Left ventricle myocardium inferior (tissue), 1 donor: Measurements from ENCODE around the gene C3orf20. TPM values are rescaled to one million over a fixed set of nuclear protein-coding genes. Genes with fewer than 3 reads are reported as not detected.

ENCODE experiments used
- DNase-seq: peaks from one replicate; pipeline ENCODE4 v3.0.0-alpha.2; 2020
- H3K27ac ChIP-seq: fragments of 200-600 bp; replicated peaks from 2 replicates; pipeline ENCODE4 v1.8.0; 2021
- H3K27me3 ChIP-seq: fragments of 200-600 bp; 2 replicates; pipeline ENCODE4 v1.8.0; 2021; ENCODE audit warnings: low read depth
- H3K36me3 ChIP-seq: fragments of 200-600 bp; 2 replicates; pipeline ENCODE4 v1.8.0; 2021
- H3K4me1 ChIP-seq: fragments of 200-600 bp; 2 replicates; pipeline ENCODE4 v1.8.0; 2021
- H3K4me3 ChIP-seq: fragments of 200-600 bp; 2 replicates; pipeline ENCODE4 v1.8.0; 2021; ENCODE audit warnings: mild to moderate bottlenecking, moderate library complexity
- H3K9me3 ChIP-seq: fragments of 200-600 bp; replicated peaks from 2 replicates; pipeline ENCODE4 v1.8.0; 2021
- intact Hi-C: fragments of 100-400 bp; cut with micrococcal nuclease; formaldehyde crosslinking; loops from one replicate; pipeline ENCODE4 v1.11.0; 2022
- total RNA-seq: library from RNA; stranded (reverse); fragmentation: NEBNext Ultra II Directional; extraction: Animal tissue kit (Norgen Biotek cat#: 25700); gene quantifications from one replicate; pipeline ENCODE4 v1.2.1, GENCODE V29; 2021
- TF ChIP-seq, protein P1 (sequence below): fragments of 200-600 bp; IDR thresholded peaks from 2 replicates; pipeline ENCODE4 v1.8.0; 2021; ENCODE audit warnings: antibody characterized with exemption, mild to moderate bottlenecking, borderline replicate concordance
- donor health status: DM: no; HTN: yes; CAD: no; lungs with severe emphysema.

Gene C3orf20
- total RNA-seq, 1 donor from 2014 or later: not detected

DNA sequence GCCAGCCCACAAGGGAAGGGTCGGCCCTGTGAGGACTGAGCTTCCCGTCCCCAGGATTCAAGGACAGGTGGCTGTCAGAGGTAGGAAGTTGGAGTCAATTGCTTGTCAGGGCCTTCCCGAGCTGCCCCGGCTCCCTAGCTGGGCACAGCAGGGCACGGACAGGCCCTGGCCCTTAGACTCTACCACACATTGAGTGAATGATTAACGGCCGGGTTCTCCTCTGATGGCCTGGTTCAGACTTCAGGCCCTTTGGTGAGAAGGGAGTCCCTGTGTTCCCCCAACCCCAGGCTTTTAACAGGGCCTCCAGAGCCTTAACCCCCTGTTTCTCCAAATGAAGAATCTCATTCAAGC is 127.4 kb downstream of the C3orf20 start:
- H3K27me3 ChIP-seq: peaks cover 29% of the 10 kb centered on the region
- TF ChIP-seq, protein P1, sequence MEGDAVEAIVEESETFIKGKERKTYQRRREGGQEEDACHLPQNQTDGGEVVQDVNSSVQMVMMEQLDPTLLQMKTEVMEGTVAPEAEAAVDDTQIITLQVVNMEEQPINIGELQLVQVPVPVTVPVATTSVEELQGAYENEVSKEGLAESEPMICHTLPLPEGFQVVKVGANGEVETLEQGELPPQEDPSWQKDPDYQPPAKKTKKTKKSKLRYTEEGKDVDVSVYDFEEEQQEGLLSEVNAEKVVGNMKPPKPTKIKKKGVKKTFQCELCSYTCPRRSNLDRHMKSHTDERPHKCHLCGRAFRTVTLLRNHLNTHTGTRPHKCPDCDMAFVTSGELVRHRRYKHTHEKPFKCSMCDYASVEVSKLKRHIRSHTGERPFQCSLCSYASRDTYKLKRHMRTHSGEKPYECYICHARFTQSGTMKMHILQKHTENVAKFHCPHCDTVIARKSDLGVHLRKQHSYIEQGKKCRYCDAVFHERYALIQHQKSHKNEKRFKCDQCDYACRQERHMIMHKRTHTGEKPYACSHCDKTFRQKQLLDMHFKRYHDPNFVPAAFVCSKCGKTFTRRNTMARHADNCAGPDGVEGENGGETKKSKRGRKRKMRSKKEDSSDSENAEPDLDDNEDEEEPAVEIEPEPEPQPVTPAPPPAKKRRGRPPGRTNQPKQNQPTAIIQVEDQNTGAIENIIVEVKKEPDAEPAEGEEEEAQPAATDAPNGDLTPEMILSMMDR: no peak
- H3K27ac ChIP-seq: peak overlapping the region; percentile 33
- H3K36me3 ChIP-seq: no peaks in the 10 kb centered on the region
- intact Hi-C loops: no loop called here
- H3K4me3 ChIP-seq: no peak overlapping the region
- no peaks in the 10 kb centered on the region for H3K9me3 ChIP-seq
- no peak for DNase-seq
- peaks cover 50% of the 10 kb centered on the region for H3K4me1 ChIP-seq

DNA sequence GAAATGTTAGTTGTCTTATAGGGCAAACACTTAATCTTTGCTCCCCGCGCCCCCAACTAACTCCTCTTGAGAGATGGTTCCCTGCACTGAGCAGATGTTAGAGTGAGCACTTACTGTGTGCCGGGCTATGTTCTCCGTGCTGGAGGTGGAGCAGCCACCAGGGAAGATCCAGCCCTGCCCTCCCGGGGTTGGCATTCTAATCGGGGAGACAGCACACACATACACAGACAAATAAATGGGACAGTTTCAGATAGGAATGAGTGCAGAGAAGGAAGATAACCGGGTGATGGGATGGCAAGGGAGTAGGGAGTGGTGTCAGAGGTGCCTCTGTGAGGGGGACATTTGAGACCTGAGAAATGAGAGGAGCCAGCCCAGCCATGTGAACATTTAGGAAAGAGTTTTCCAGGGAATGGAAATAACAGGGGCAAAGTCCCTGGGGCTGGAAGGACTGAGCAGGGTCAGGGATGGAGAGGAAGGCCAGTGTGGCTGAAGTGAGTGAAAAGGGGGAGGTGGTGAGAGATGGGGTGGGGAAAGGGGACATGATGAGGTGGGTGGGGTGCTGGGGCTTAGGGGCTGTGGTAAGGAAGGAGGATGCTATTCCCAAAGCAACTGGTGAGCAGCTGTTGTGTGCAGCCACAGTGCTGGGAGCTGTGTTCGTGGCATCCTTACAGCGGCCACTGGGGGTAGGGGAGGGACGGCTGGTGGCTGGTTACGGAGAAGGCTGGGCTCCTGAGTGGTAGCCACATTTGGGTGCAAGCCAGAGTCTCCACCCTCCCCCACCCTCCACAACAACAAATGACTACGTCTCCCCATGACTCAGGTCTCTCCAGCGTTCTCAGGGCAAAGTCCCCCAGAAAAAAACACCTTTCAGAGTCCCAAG is 128.4 kb downstream of the C3orf20 start:
- intact Hi-C loops: no loop called here
- TF ChIP-seq, protein P1: peak; percentile 14
- Histone ChIP-seq H3K27ac (peak overlapping the region; percentile 84), H3K9me3 (no peaks in the 10 kb centered on the region), H3K4me1 (peaks cover 55% of the 10 kb centered on the region), H3K36me3 (no peaks in the 10 kb centered on the region), H3K4me3 (peak overlapping the region; percentile 23), H3K27me3 (peaks cover 39% of the 10 kb centered on the region)
- DNase-seq: peak; percentile 28

DNA sequence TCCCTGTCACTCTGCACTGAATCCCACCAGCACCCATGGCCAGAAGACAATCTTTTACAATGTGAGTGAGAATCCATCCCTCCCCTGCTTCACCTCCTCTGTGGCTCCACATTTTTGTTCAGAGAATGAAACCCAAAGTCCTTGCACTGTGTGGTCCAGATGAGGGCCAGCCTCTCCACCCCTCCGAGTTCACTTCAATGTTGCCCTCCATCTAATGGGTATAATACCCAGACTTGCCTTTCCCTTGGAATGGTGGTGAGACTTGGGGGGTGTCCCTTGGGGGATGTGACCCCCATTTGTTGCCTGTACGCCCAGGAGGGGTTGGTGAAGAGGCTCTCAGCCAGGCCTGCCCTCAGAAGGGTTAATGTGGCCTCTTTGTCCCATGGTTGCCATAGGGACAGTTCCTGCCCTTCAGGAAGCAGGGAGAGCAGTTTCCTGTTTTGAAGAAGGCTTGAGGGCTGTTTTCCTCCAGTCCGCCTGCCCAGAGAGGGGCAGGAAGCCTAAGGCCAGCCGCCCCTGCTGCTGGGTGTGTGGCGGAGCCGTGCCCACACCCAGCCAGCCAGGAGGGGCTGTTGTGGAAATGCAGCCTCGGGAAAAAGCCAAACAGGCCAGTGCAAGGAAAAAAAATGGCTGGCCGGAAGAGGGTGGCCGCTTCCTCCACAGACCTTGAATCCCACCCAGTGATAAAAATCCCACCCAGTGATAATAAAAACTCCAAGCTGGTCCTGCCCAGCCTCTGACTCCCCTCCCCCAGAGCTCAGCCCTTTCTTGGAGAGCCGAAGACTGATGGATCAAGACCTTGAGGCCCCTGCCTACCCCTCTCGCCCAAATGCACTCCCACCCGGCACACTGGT is 129.3 kb downstream of the C3orf20 start:
- intact Hi-C loops: no loop called here
- Histone ChIP-seq H3K27ac (peak overlapping the region; percentile 84), H3K4me3 (peak overlapping the region; percentile 23), H3K36me3 (no peaks in the 10 kb centered on the region), H3K4me1 (peaks cover 55% of the 10 kb centered on the region), H3K9me3 (no peaks in the 10 kb centered on the region), H3K27me3 (peaks cover 48% of the 10 kb centered on the region)
- TF ChIP-seq, protein P1: no peak
- DNase-seq: peak; percentile 44

DNA sequence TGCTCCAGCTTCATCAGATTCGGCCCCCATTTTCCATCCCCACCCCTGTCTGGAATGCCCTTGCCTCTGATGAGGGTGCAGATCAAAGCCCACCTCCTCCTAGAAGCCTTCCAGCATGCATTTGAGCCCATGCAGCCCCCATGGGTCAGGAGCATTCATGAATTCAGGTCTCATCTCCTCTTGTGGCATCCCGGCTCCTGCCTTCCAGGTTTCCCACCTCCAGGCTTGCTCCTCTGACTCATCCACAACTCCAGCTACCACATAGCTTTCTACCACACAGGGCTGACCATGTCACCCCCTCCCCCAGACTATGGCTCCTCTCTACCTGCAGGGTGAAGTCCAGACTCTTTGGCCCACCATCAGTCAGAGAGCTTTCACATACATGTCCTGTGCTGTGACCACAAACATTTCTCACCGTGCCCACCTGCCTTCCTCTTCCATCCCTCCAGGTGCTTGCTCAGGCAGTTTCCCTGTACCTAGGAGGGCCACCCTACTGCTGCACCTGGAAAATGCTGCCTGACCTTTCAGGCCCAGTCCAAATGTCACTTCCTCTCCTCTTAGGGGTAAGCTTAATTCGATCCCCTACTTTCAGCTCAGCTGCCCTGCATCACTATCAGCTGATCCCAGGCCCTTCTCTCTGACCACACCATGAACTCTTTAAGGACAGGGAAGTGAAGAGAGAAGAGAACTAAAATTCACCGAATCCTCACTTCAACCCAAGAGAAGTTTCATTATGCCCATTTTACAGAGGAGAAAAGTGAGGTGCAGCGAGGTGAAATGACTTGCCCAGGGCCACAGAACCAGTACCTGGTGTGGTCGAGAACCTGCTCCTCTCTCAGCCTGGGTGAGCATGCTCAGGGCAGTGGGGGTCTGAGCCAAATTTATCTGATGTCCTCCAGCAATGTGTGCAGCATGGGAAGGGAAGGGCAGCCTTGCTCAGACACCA is 130.2 kb downstream of the C3orf20 start:
- Histone ChIP-seq H3K9me3 (no peaks in the 10 kb centered on the region), H3K36me3 (no peaks in the 10 kb centered on the region), H3K4me1 (peaks cover 63% of the 10 kb centered on the region), H3K4me3 (peak overlapping the region; percentile 11), H3K27ac (peak overlapping the region; percentile 84), H3K27me3 (peaks cover 54% of the 10 kb centered on the region)
- intact Hi-C loops: no loop called here
- DNase-seq: no peak
- TF ChIP-seq, protein P1: no peak
